ENCODE results near the gene NR2F1.
A peak's percentile ranks its signal among the peaks of the same experiment; 100 is the strongest.

The NR2F1 gene

GRCh38 chr5:93601071-93601801 is 18.2 kb downstream of the NR2F1 start:
- Histone ChIP-seq H3K9me3 (ENCODE audit: low read length) (no peaks in the 10 kb centered on the region), H3K27me3 (ENCODE audit: insufficient read depth, low read length) (no peaks in the 10 kb centered on the region), H3K36me3 (ENCODE audit: insufficient read depth, low read length) (peaks cover 8% of the 10 kb centered on the region), H3K4me1 (ENCODE audit: insufficient read depth, low read length) (peaks cover 65% of the 10 kb centered on the region), H2AFZ (ENCODE audit: low read depth, low read length) (no peak overlapping the region), H3K4me3 (ENCODE audit: low read length) (peak overlapping the region; percentile 93)

GRCh38 chr5:93601802-93602155 is 18.8 kb downstream of the NR2F1 start:
- H3K4me3 ChIP-seq (ENCODE audit: low read length): peak overlapping the region; percentile 93
- peaks cover 4% of the 10 kb centered on the region for H3K36me3 ChIP-seq (ENCODE audit: insufficient read depth, low read length)
- H3K4me1 ChIP-seq (ENCODE audit: insufficient read depth, low read length): peaks cover 70% of the 10 kb centered on the region
- no peak overlapping the region for H2AFZ ChIP-seq (ENCODE audit: low read depth, low read length)
- no peaks in the 10 kb centered on the region for H3K9me3 ChIP-seq (ENCODE audit: low read length)
- no peaks in the 10 kb centered on the region for H3K27me3 ChIP-seq (ENCODE audit: insufficient read depth, low read length)

GRCh38 chr5:93602241-93603077 is 19.4 kb downstream of the NR2F1 start:
- Histone ChIP-seq H3K9me3 (ENCODE audit: low read length) (no peaks in the 10 kb centered on the region), H3K36me3 (ENCODE audit: insufficient read depth, low read length) (peaks cover 4% of the 10 kb centered on the region), H3K4me1 (ENCODE audit: insufficient read depth, low read length) (peaks cover 73% of the 10 kb centered on the region), H3K4me3 (ENCODE audit: low read length) (peak overlapping the region; percentile 93), H2AFZ (ENCODE audit: low read depth, low read length) (no peak overlapping the region), H3K27me3 (ENCODE audit: insufficient read depth, low read length) (no peaks in the 10 kb centered on the region)

- Histone ChIP-seq H3K9me3 (ENCODE audit: low read length) (no peaks in the 10 kb centered on the region), H3K27me3 (ENCODE audit: insufficient read depth, low read length) (no peaks in the 10 kb centered on the region), H3K36me3 (ENCODE audit: insufficient read depth, low read length) (peaks cover 4% of the 10 kb centered on the region), H2AFZ (ENCODE audit: low read depth, low read length) (no peak overlapping the region), H3K4me3 (ENCODE audit: low read length) (peak overlapping the region; percentile 93), H3K4me1 (ENCODE audit: insufficient read depth, low read length) (peaks cover 73% of the 10 kb centered on the region)
These were observed 20.2 kb downstream of the NR2F1 start for GRCh38 chr5:93603078-93603792.

GRCh38 chr5:93603793-93604643 is 21.0 kb downstream of the NR2F1 start:
- Histone ChIP-seq H3K36me3 (ENCODE audit: insufficient read depth, low read length) (peaks cover 4% of the 10 kb centered on the region), H3K27me3 (ENCODE audit: insufficient read depth, low read length) (no peaks in the 10 kb centered on the region), H3K9me3 (ENCODE audit: low read length) (no peaks in the 10 kb centered on the region), H2AFZ (ENCODE audit: low read depth, low read length) (no peak overlapping the region), H3K4me3 (ENCODE audit: low read length) (peak overlapping the region; percentile 93), H3K4me1 (ENCODE audit: insufficient read depth, low read length) (peaks cover 73% of the 10 kb centered on the region)

- H3K9me3 ChIP-seq (ENCODE audit: low read length): no peaks in the 10 kb centered on the region
- no peaks in the 10 kb centered on the region for H3K27me3 ChIP-seq (ENCODE audit: insufficient read depth, low read length)
- peak overlapping the region; percentile 93 for H3K4me3 ChIP-seq (ENCODE audit: low read length)
- H3K4me1 ChIP-seq (ENCODE audit: insufficient read depth, low read length): peaks cover 74% of the 10 kb centered on the region
- no peak overlapping the region for H2AFZ ChIP-seq (ENCODE audit: low read depth, low read length)
- peaks cover 4% of the 10 kb centered on the region for H3K36me3 ChIP-seq (ENCODE audit: insufficient read depth, low read length)
These were observed 21.9 kb downstream of the NR2F1 start for GRCh38 chr5:93604644-93605515.

GRCh38 chr5:93606382-93606752 is 23.3 kb downstream of the NR2F1 start:
- Histone ChIP-seq H2AFZ (ENCODE audit: low read depth, low read length) (no peak overlapping the region), H3K4me3 (ENCODE audit: low read length) (peak overlapping the region; percentile 93)

GRCh38 chr5:93607367-93608258 is 24.6 kb downstream of the NR2F1 start:
- H3K9me3 ChIP-seq (ENCODE audit: low read length): no peaks in the 10 kb centered on the region
- no peaks in the 10 kb centered on the region for H3K27me3 ChIP-seq (ENCODE audit: insufficient read depth, low read length)
- peaks cover 9% of the 10 kb centered on the region for H3K36me3 ChIP-seq (ENCODE audit: insufficient read depth, low read length)
- peak overlapping the region; percentile 93 for H3K4me3 ChIP-seq (ENCODE audit: low read length)
- no peak overlapping the region for H2AFZ ChIP-seq (ENCODE audit: low read depth, low read length)
- peaks cover 88% of the 10 kb centered on the region for H3K4me1 ChIP-seq (ENCODE audit: insufficient read depth, low read length)

More at GRCh38 chr5:93606382-93606752, 23.3 kb downstream of the NR2F1 start:
- H3K9me3 ChIP-seq (ENCODE audit: low read length): no peaks in the 10 kb centered on the region
- no peaks in the 10 kb centered on the region for H3K27me3 ChIP-seq (ENCODE audit: insufficient read depth, low read length)
- peaks cover 9% of the 10 kb centered on the region for H3K36me3 ChIP-seq (ENCODE audit: insufficient read depth, low read length)
- peaks cover 83% of the 10 kb centered on the region for H3K4me1 ChIP-seq (ENCODE audit: insufficient read depth, low read length)

- peaks cover 90% of the 10 kb centered on the region for H3K4me1 ChIP-seq (ENCODE audit: insufficient read depth, low read length)
- no peaks in the 10 kb centered on the region for H3K27me3 ChIP-seq (ENCODE audit: insufficient read depth, low read length)
- no peak overlapping the region for H2AFZ ChIP-seq (ENCODE audit: low read depth, low read length)
- no peaks in the 10 kb centered on the region for H3K9me3 ChIP-seq (ENCODE audit: low read length)
- H3K4me3 ChIP-seq (ENCODE audit: low read length): no peak overlapping the region
- peaks cover 9% of the 10 kb centered on the region for H3K36me3 ChIP-seq (ENCODE audit: insufficient read depth, low read length)
These were observed 25.8 kb downstream of the NR2F1 start for GRCh38 chr5:93608855-93609254.

GRCh38 chr5:93609762-93610161 is 26.7 kb downstream of the NR2F1 start:
- H3K9me3 ChIP-seq (ENCODE audit: low read length): no peaks in the 10 kb centered on the region
- no peaks in the 10 kb centered on the region for H3K27me3 ChIP-seq (ENCODE audit: insufficient read depth, low read length)
- H3K36me3 ChIP-seq (ENCODE audit: insufficient read depth, low read length): peaks cover 15% of the 10 kb centered on the region
- H2AFZ ChIP-seq (ENCODE audit: low read depth, low read length): no peak overlapping the region
- peaks cover 97% of the 10 kb centered on the region for H3K4me1 ChIP-seq (ENCODE audit: insufficient read depth, low read length)
- H3K4me3 ChIP-seq (ENCODE audit: low read length): no peak overlapping the region

GRCh38 chr5:93610581-93611272 is 27.7 kb downstream of the NR2F1 start:
- H3K4me3 ChIP-seq (ENCODE audit: low read length): no peak overlapping the region
- H3K4me1 ChIP-seq (ENCODE audit: insufficient read depth, low read length): peaks cover 97% of the 10 kb centered on the region
- H3K27me3 ChIP-seq (ENCODE audit: insufficient read depth, low read length): no peaks in the 10 kb centered on the region
- H2AFZ ChIP-seq (ENCODE audit: low read depth, low read length): no peak overlapping the region
- peaks cover 13% of the 10 kb centered on the region for H3K36me3 ChIP-seq (ENCODE audit: insufficient read depth, low read length)
- no peaks in the 10 kb centered on the region for H3K9me3 ChIP-seq (ENCODE audit: low read length)

Measured in neuron (in vitro differentiated cells).